Neural crest cell (in vitro differentiated cells): Measurements from ENCODE around the gene MUC22. TPM values are rescaled to one million over a fixed set of nuclear protein-coding genes. Genes with fewer than 3 reads are reported as not detected.
A peak's percentile ranks its signal among the peaks of the same experiment; 100 is the strongest.

Experiments
- DNase-seq: peaks from one replicate; pipeline ENCODE4 v3.0.0; 2021; ENCODE audit warnings: low read depth, mixed read lengths, low spot score
- H3K27ac Mint-ChIP-seq: one replicate; pipeline ENCODE4 v1.8.0; 2021; ENCODE audit warnings: mild to moderate bottlenecking, mixed read lengths; ENCODE audit not compliant: unreplicated experiment
- H3K27me3 Mint-ChIP-seq: 2 replicates; pipeline ENCODE4 v1.8.0; 2021; ENCODE audit warnings: low read depth, mild to moderate bottlenecking, mixed read lengths
- H3K36me3 Mint-ChIP-seq: 2 replicates; pipeline ENCODE4 v1.8.0; 2021; ENCODE audit warnings: low read depth, mild to moderate bottlenecking, mixed read lengths
- H3K4me1 Mint-ChIP-seq: 2 replicates; pipeline ENCODE4 v1.8.0; 2021; ENCODE audit warnings: mixed read lengths
- H3K4me3 Mint-ChIP-seq: one replicate; pipeline ENCODE4 v1.8.0; 2021; ENCODE audit warnings: mild to moderate bottlenecking, mixed read lengths
- H3K9me3 Mint-ChIP-seq: 2 replicates; pipeline ENCODE4 v1.8.0; 2021; ENCODE audit warnings: mixed read lengths
- CTCF ChIP-seq: fragments of 200-600 bp; sonication (generic); conservative IDR thresholded peaks from 2 replicates; pipeline ENCODE4 v1.5.0; 2021; ENCODE audit warnings: antibody characterized with exemption, mild to moderate bottlenecking
- total RNA-seq: library from RNA; stranded (reverse); gene quantifications from 2 replicates; pipeline ENCODE4 v1.2.1, GENCODE V29; 2021

The MUC22 gene
- total RNA-seq, 1 donor from 2014 or later, result not detected

- Mint-ChIP-seq H3K4me1 (peaks cover 8% of the 10 kb centered on the region), H3K36me3 (no peaks in the 10 kb centered on the region)
Measured at GRCh38 chr6:30979141-30979540, 31.1 kb upstream of the MUC22 start.

GRCh38 chr6:30979690-30980089, 30.6 kb upstream of the MUC22 start:
- peaks cover 8% of the 10 kb centered on the region for H3K4me1 Mint-ChIP-seq
- no peak overlapping the region for H3K27ac Mint-ChIP-seq
- no peaks in the 10 kb centered on the region for H3K36me3 Mint-ChIP-seq
- no peak for DNase-seq
- peaks cover 13% of the 10 kb centered on the region for H3K27me3 Mint-ChIP-seq
- TF ChIP-seq CTCF, result no peak
- no peaks in the 10 kb centered on the region for H3K9me3 Mint-ChIP-seq
- no peak overlapping the region for H3K4me3 Mint-ChIP-seq

More at GRCh38 chr6:30979141-30979540, 31.1 kb upstream of the MUC22 start:
- TF ChIP-seq CTCF, result no peak
- Mint-ChIP-seq H3K4me3 (no peak overlapping the region), H3K9me3 (no peaks in the 10 kb centered on the region), H3K27ac (no peak overlapping the region), H3K27me3 (peaks cover 13% of the 10 kb centered on the region)
- DNase-seq, result no peak

GRCh38 chr6:30981942-30982772, 28.1 kb upstream of the MUC22 start:
- H3K9me3 Mint-ChIP-seq, result no peaks in the 10 kb centered on the region
- no peak overlapping the region for H3K4me3 Mint-ChIP-seq
- DNase-seq, result no peak
- no peaks in the 10 kb centered on the region for H3K36me3 Mint-ChIP-seq
- H3K27ac Mint-ChIP-seq, result no peak overlapping the region
- H3K27me3 Mint-ChIP-seq, result peaks cover 13% of the 10 kb centered on the region
- TF ChIP-seq CTCF, result peak; percentile 42
- peaks cover 8% of the 10 kb centered on the region for H3K4me1 Mint-ChIP-seq

GRCh38 chr6:30983439-30983838, 26.8 kb upstream of the MUC22 start, which contains the start of gene MUC21:
MUC21 (plus strand) TSS chr6:30983718; CDS start chr6:30983959, 241 bp downstream.
- H3K27ac Mint-ChIP-seq, result peak within 1 kb of the TSS; percentile 32

GRCh38 chr6:30985490-30985889, 24.8 kb upstream of the MUC22 start:
- DNase-seq, result no peak
- Mint-ChIP-seq H3K36me3 (no peaks in the 10 kb centered on the region), H3K4me1 (peaks cover 8% of the 10 kb centered on the region), H3K27ac (no peak overlapping the region), H3K9me3 (no peaks in the 10 kb centered on the region), H3K27me3 (peaks cover 2% of the 10 kb centered on the region), H3K4me3 (no peak overlapping the region)
- no peak for TF ChIP-seq CTCF

More at GRCh38 chr6:30983439-30983838, 26.8 kb upstream of the MUC22 start, which contains the start of gene MUC21:
- H3K4me3 Mint-ChIP-seq, result no peak within 1 kb of the TSS
- DNase-seq, result no peak
- no peaks in the 10 kb centered on the region for H3K36me3 Mint-ChIP-seq
- H3K27me3 Mint-ChIP-seq, result peaks cover 4% of the 10 kb centered on the region
- TF ChIP-seq CTCF, result no peak
- peaks cover 8% of the 10 kb centered on the region for H3K4me1 Mint-ChIP-seq
- no peaks in the 10 kb centered on the region for H3K9me3 Mint-ChIP-seq
